ENCODE measurements around the gene PPP2R2C.

The PPP2R2C gene

DNA sequence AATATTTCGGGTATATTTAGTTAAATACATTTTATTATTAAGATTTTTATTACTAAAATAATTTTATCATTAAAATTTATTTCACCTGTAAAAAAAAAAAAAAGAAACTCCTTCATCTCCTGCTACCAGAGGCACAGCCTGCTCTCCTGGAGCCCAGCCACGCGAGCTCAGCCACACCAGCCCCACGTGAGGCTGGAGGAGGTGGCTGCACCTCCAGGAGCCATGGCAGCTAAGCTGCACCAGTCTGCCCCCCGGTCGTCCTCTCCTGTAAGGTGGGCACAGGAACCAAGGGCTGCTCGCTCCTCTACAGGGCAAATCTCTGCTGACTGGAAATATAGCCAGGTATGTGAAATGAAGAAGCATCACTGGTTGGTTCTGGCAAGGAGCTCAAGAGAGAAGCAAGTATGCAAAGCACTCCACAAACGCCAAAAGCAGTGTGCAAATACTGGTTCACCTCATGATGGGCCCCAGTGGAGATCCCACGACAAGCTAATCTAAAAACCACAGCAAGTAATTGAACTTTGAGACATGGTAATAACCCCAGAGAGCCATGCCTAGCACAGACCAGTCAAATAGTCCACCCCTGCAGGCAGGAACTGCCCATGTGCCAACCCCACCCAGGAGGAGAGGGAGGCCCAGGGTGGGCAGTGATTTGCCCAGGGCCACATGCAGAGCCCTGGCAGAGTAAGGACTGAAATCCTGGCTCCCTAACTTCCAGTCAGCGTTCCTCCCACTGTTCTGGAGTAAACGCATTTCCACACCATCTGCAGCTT lies 112.7 kb downstream of the PPP2R2C start:
- Histone ChIP-seq H3K36me3 (ENCODE audit: control insufficient read depth in 4 of 4, insufficient read depth in 4 of 4, low read length in 3 of 4) (no peaks in the 10 kb centered on the region), H3K27me3 (replicated peaks in 2 of 5; ENCODE audit: control insufficient read depth in 4 of 5, insufficient read depth in 5 of 5, low read length in 4 of 5) (peaks cover 0 to 38% (median 3%) of the 10 kb centered on the region in 5 experiments), H3K4me3 (ENCODE audit: control insufficient read depth in 1 of 7, extremely low read depth in 1 of 7, insufficient read depth in 4 of 7, low read depth in 2 of 7, low read length in 6 of 7) (no peak overlapping the region), H3K4me1 (ENCODE audit: control extremely low read depth in 1 of 4, control insufficient read depth in 4 of 4, insufficient read depth in 4 of 4, low read length in 3 of 4) (no peaks in the 10 kb centered on the region), H3K9me3 (ENCODE audit: control extremely low read depth in 1 of 5, control insufficient read depth in 4 of 5, insufficient read depth in 2 of 5, low read depth in 1 of 5, low read length in 4 of 5) (peaks cover 0 to 2% (median 0%) of the 10 kb centered on the region in 5 experiments), H3K27ac (ENCODE audit: insufficient read depth in 1 of 2, low read depth in 1 of 2, low read length in 2 of 2, poor library complexity in 1 of 2, severe bottlenecking in 2 of 2) (no peak overlapping the region)
- WGBS (ENCODE audit: insufficient coverage), result 83% methylated on average over 8 of the region's 11 CpGs
- POLR2A ChIA-PET, result no interaction called here
- DNase-seq, result no peak
- CTCF ChIA-PET, result interaction anchor here (1.3 kb wide), 1 partner anchor 110 kb away, joined by 3 read pairs; no protein-coding TSS in a partner anchor

DNA sequence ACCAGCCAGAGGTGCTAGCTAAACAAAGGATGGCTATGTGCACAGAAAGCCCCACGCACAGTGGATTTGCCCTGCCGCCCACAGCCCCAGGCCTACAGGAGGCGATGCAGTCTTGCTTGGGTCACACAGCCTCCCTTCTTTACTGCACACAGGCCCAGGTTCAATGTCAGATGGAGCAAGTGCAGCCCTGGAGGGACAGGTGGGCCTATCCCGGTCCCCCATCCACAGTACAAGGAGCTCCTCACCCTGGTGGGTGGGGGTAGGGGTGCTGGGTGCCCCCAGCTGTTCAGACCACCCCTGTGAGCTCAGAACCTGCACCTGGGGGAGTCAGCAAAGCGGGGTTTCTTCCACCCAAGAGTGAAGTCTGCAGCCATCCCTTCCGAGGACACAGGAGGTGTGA lies 114.9 kb downstream of the PPP2R2C start:
- ChIA-PET POLR2A (no interaction called here), CTCF (no interaction called here)
- Histone ChIP-seq H3K27ac (ENCODE audit: insufficient read depth in 1 of 2, low read depth in 1 of 2, low read length in 2 of 2, poor library complexity in 1 of 2, severe bottlenecking in 2 of 2) (no peak overlapping the region), H3K27me3 (replicated peaks in 2 of 5; ENCODE audit: control insufficient read depth in 4 of 5, insufficient read depth in 5 of 5, low read length in 4 of 5) (peaks cover 0 to 33% (median 3%) of the 10 kb centered on the region in 5 experiments), H3K4me1 (ENCODE audit: control extremely low read depth in 1 of 4, control insufficient read depth in 4 of 4, insufficient read depth in 4 of 4, low read length in 3 of 4) (no peaks in the 10 kb centered on the region), H3K9me3 (ENCODE audit: control extremely low read depth in 1 of 5, control insufficient read depth in 4 of 5, insufficient read depth in 2 of 5, low read depth in 1 of 5, low read length in 4 of 5) (peaks cover 0 to 2% (median 0%) of the 10 kb centered on the region in 5 experiments), H3K4me3 (ENCODE audit: control insufficient read depth in 1 of 7, extremely low read depth in 1 of 7, insufficient read depth in 4 of 7, low read depth in 2 of 7, low read length in 6 of 7) (no peak overlapping the region), H3K36me3 (ENCODE audit: control insufficient read depth in 4 of 4, insufficient read depth in 4 of 4, low read length in 3 of 4) (no peaks in the 10 kb centered on the region)
- WGBS (ENCODE audit: insufficient coverage), result 96% methylated on average over 6 of the region's 6 CpGs
- DNase-seq, result no peak

DNA sequence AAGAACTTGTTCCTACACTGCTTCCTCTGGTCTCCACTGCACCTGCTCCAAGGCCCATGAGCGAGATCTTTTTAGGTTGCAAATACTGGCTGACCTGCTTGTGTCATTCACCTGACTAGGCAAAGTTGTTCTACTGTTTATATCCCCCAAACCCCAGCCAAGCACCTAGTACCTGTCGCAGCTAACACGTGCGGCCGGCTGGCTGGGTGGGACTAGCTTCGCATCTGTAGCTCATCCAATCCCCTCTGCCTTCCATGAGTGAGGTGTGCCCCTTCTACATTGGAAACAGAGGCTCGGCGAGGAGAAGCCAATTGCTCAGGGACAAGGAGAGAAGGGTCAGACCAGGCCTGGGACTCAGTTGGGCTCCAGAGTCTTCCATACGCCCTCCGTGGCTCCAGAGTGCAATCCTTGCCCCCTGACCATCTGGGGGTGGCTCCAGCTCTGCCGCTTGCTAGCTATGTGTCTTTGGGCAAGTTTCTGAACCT lies 116.3 kb downstream of the PPP2R2C start:
- no peak overlapping the region for H3K27ac ChIP-seq (ENCODE audit: insufficient read depth in 1 of 2, low read depth in 1 of 2, low read length in 2 of 2, poor library complexity in 1 of 2, severe bottlenecking in 2 of 2)
- H3K4me3 ChIP-seq (ENCODE audit: control insufficient read depth in 1 of 7, extremely low read depth in 1 of 7, insufficient read depth in 4 of 7, low read depth in 2 of 7, low read length in 6 of 7), result no peak overlapping the region
- no peak for DNase-seq
- POLR2A ChIA-PET, result no interaction called here
- no peaks in the 10 kb centered on the region for H3K36me3 ChIP-seq (ENCODE audit: control insufficient read depth in 4 of 4, insufficient read depth in 4 of 4, low read length in 3 of 4)
- H3K9me3 ChIP-seq (ENCODE audit: control extremely low read depth in 1 of 5, control insufficient read depth in 4 of 5, insufficient read depth in 2 of 5, low read depth in 1 of 5, low read length in 4 of 5), result peaks cover 0 to 2% (median 0%) of the 10 kb centered on the region in 5 experiments
- WGBS (ENCODE audit: insufficient coverage), result 82% methylated on average over 10 of the region's 11 CpGs
- peaks cover 0 to 21% (median 2%) of the 10 kb centered on the region in 5 experiments for H3K27me3 ChIP-seq (replicated peaks in 2 of 5; ENCODE audit: control insufficient read depth in 4 of 5, insufficient read depth in 5 of 5, low read length in 4 of 5)
- no peaks in the 10 kb centered on the region for H3K4me1 ChIP-seq (ENCODE audit: control extremely low read depth in 1 of 4, control insufficient read depth in 4 of 4, insufficient read depth in 4 of 4, low read length in 3 of 4)
- CTCF ChIA-PET, result interaction anchor here (0.8 to 3.0 kb wide), 2 partner anchors 24 to 107 kb away, joined by 3 to 10 read pairs; no protein-coding TSS in a partner anchor

DNA sequence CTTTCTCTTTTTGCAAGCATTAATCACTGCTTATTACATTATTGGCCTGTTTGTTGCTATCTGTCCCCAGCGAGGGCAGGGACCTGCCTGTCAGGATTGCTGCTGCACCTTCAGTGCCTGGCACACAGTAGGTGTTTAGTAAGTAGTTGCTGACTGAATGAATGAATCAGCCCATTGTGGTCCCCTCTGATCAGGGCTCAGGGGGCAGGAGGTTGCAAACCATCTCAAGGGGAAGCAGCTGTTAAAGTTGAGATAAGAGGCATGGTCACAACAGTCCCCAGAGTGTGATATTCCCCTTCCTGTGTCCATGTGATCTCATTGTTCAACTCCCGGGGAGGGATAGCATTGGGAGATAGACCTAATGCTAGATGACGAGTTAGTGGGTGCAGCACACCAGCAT lies 117.4 kb downstream of the PPP2R2C start:
- ChIA-PET POLR2A (no interaction called here), CTCF (interaction anchor here (3.0 kb wide), 1 partner anchor 22 kb away, joined by 10 read pairs; no protein-coding TSS in a partner anchor)
- Histone ChIP-seq H3K36me3 (ENCODE audit: control insufficient read depth in 4 of 4, insufficient read depth in 4 of 4, low read length in 3 of 4) (no peaks in the 10 kb centered on the region), H3K27ac (ENCODE audit: insufficient read depth in 1 of 2, low read depth in 1 of 2, low read length in 2 of 2, poor library complexity in 1 of 2, severe bottlenecking in 2 of 2) (no peak overlapping the region), H3K4me1 (ENCODE audit: control extremely low read depth in 1 of 4, control insufficient read depth in 4 of 4, insufficient read depth in 4 of 4, low read length in 3 of 4) (no peaks in the 10 kb centered on the region), H3K27me3 (replicated peaks in 2 of 5; ENCODE audit: control insufficient read depth in 4 of 5, insufficient read depth in 5 of 5, low read length in 4 of 5) (peaks cover 0 to 15% (median 2%) of the 10 kb centered on the region in 5 experiments), H3K4me3 (ENCODE audit: control insufficient read depth in 1 of 7, extremely low read depth in 1 of 7, insufficient read depth in 4 of 7, low read depth in 2 of 7, low read length in 6 of 7) (no peak overlapping the region), H3K9me3 (ENCODE audit: control extremely low read depth in 1 of 5, control insufficient read depth in 4 of 5, insufficient read depth in 2 of 5, low read depth in 1 of 5, low read length in 4 of 5) (peaks cover 0 to 2% (median 0%) of the 10 kb centered on the region in 5 experiments)
- WGBS (ENCODE audit: insufficient coverage), result 100% methylated on average over 1 of the region's 3 CpGs
- peak; percentile 12 to 67 (median 31) for DNase-seq

DNA sequence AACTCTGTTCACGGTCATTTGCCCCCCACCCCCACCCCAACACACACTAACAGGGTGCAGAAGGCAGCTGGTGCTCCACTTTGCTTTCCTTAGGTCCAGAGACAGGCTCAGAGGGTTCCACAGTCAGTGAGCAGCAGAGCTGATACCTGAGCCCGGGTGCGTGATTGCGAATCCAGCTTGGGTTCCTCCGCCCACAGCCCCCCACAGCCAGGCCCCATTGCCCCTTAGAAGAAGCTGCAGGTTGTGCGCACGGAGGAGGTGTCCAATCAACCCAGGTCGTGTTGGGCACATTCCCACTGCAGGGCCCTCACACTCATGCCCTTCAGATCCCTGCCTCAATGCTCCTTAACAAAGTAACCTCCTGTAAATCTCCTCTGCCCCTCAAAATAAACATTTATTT lies 117.8 kb downstream of the PPP2R2C start:
- no peak overlapping the region for H3K27ac ChIP-seq (ENCODE audit: insufficient read depth in 1 of 2, low read depth in 1 of 2, low read length in 2 of 2, poor library complexity in 1 of 2, severe bottlenecking in 2 of 2)
- 68% methylated on average over 8 of the region's 8 CpGs for WGBS (ENCODE audit: insufficient coverage)
- no peak for DNase-seq

DNA sequence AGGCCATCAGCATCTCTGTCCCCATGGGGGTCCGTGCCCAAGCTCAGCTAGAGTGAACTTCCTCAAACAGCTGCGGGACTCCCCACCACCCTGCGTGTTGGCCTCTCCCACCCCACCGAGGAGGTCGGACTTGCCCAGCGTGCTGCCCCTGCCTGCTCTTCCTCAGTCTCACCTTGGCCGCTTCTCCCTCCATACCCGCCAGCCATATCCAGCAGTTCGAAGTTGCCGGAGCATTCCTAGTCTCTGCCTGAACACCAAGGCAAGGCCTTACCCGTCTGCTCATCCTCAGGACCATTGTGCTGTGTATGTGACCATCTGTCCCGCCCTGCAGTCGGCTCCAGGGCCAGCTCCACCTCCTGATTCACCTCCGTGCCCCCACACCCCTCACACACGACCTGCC lies 118.3 kb downstream of the PPP2R2C start:
- peaks cover 0 to 2% (median 0%) of the 10 kb centered on the region in 5 experiments for H3K9me3 ChIP-seq (ENCODE audit: control extremely low read depth in 1 of 5, control insufficient read depth in 4 of 5, insufficient read depth in 2 of 5, low read depth in 1 of 5, low read length in 4 of 5)
- H3K27ac ChIP-seq (ENCODE audit: insufficient read depth in 1 of 2, low read depth in 1 of 2, low read length in 2 of 2, poor library complexity in 1 of 2, severe bottlenecking in 2 of 2), result no peak overlapping the region
- POLR2A ChIA-PET, result no interaction called here
- H3K4me1 ChIP-seq (ENCODE audit: control extremely low read depth in 1 of 4, control insufficient read depth in 4 of 4, insufficient read depth in 4 of 4, low read length in 3 of 4), result no peaks in the 10 kb centered on the region
- CTCF ChIA-PET, result interaction anchor here (3.0 kb wide), 1 partner anchor 22 kb away, joined by 10 read pairs; no protein-coding TSS in a partner anchor
- H3K27me3 ChIP-seq (replicated peaks in 2 of 5; ENCODE audit: control insufficient read depth in 4 of 5, insufficient read depth in 5 of 5, low read length in 4 of 5), result peaks cover 0 to 17% (median 0%) of the 10 kb centered on the region in 5 experiments
- 61% methylated on average over 13 of the region's 15 CpGs for WGBS (ENCODE audit: insufficient coverage)
- DNase-seq, result peak in 1 of 3 donors; percentile 39
- H3K36me3 ChIP-seq (ENCODE audit: control insufficient read depth in 4 of 4, insufficient read depth in 4 of 4, low read length in 3 of 4), result no peaks in the 10 kb centered on the region
- no peak overlapping the region for H3K4me3 ChIP-seq (ENCODE audit: control insufficient read depth in 1 of 7, extremely low read depth in 1 of 7, insufficient read depth in 4 of 7, low read depth in 2 of 7, low read length in 6 of 7)

More for the DNA sequence above, 117.8 kb downstream of the PPP2R2C start:
- ChIA-PET CTCF (interaction anchor here (3.0 kb wide), 1 partner anchor 22 kb away, joined by 10 read pairs; no protein-coding TSS in a partner anchor), POLR2A (no interaction called here)
- Histone ChIP-seq H3K4me3 (ENCODE audit: control insufficient read depth in 1 of 7, extremely low read depth in 1 of 7, insufficient read depth in 4 of 7, low read depth in 2 of 7, low read length in 6 of 7) (no peak overlapping the region), H3K4me1 (ENCODE audit: control extremely low read depth in 1 of 4, control insufficient read depth in 4 of 4, insufficient read depth in 4 of 4, low read length in 3 of 4) (no peaks in the 10 kb centered on the region), H3K9me3 (ENCODE audit: control extremely low read depth in 1 of 5, control insufficient read depth in 4 of 5, insufficient read depth in 2 of 5, low read depth in 1 of 5, low read length in 4 of 5) (peaks cover 0 to 2% (median 0%) of the 10 kb centered on the region in 5 experiments), H3K27me3 (replicated peaks in 2 of 5; ENCODE audit: control insufficient read depth in 4 of 5, insufficient read depth in 5 of 5, low read length in 4 of 5) (peaks cover 0 to 15% (median 0%) of the 10 kb centered on the region in 5 experiments), H3K36me3 (ENCODE audit: control insufficient read depth in 4 of 4, insufficient read depth in 4 of 4, low read length in 3 of 4) (no peaks in the 10 kb centered on the region)
